GM10248 (cell line): Measurements from ENCODE around the gene JHY.

Experiments
- CTCF ChIA-PET: fragments of 300-600 bp; sonication (Branson Sonifier 250); formaldehyde crosslinking; extraction: SDS; loops from one replicate; lab custom pipeline; 2021; ENCODE audit warnings: antibody characterized with exemption; lab: Yijun Ruan, JAX
- POLR2A ChIA-PET: fragments of 350-650 bp; sonication (Branson Sonifier 250); formaldehyde crosslinking; extraction: SDS; loops from one replicate; lab custom pipeline; 2020; ENCODE audit warnings: antibody characterized with exemption; lab: Yijun Ruan, JAX
- DNase-seq: peaks from one replicate; pipeline ENCODE4 v3.0.0; 2012; ENCODE audit errors: extremely low spot score
- CTCF ChIP-seq: IDR thresholded peaks from 2 replicates; pipeline ENCODE4 v1.5.1; 2012; ENCODE audit warnings: mild to moderate bottlenecking, low read depth; ENCODE audit errors: extremely low read depth, missing control alignments, control extremely low read depth

The JHY gene

DNA sequence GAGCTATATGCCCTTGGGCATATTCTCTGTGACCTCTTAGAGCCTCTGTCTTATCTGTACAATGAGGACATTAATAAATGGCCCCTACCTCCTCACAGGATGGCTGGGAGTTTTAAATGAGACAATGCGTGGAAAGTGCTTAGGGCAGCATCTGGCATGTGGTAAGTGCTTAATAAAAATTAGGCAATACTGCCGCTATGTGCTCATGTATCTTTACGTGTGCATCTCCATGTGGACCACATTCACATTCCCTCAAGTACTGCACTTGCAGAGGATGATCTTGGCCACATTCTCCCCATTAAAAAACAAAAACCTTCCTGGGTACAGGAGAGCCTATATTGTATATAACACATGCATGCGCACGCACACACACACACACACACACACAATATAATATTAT, 118.2 kb downstream of the JHY start:
- DNase-seq: no peak
- ChIA-PET CTCF (interaction anchor here (1.4 kb wide), 1 partner anchor 22 kb away, joined by 4 read pairs; no protein-coding TSS in a partner anchor), POLR2A (no interaction called here)
- TF ChIP-seq CTCF: no peak

DNA sequence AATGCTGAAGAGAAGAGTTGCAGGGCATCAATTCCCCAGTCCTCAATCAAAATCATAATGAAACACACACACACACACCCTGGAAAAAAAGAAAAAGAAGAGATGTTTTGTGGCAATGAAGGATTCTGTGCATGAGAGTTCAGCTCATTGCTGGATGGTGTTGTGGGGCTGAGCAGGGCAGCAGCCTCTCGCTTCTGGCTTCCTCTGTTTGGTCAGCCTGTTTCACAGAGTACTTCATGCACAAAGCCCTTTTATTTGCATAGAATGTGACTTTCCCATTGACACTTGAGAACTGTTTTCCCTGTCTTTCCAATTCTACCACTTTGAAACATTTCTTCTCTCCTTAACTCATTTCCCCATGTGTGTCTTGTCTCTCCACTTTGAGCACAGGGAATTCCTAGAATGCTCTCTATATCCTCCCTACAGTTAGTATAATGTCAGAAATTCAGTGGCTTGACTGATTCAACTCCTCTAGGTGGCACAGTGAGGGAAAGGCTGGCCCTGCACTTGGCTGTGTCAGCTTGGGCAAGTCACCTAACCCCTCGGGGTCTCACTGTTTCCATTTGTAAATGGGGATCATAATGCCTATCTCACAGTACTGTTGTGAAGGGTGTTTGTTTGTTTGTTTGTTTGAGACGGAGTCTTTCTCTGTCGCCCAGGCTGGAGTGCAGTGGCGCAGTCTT, 124.4 kb downstream of the JHY start:
- ChIA-PET POLR2A (no interaction called here), CTCF (interaction anchor here (5.8 kb wide), 1 partner anchor 15 kb away, joined by 36 read pairs; no protein-coding TSS in a partner anchor)
- DNase-seq: no peak
- no peak for TF ChIP-seq CTCF
